ENCODE results near the gene TTC21B. TPM values are rescaled to one million over a fixed set of nuclear protein-coding genes. Genes with fewer than 3 reads are reported as not detected.

TTC21B gene
- total RNA-seq, 4 donors from 2014 or later: 12.1 to 73.2 (median 27.7) TPM

- Histone ChIP-seq H3K36me3 (peaks cover 43% of the 10 kb centered on the region), H3K9me3 (no peaks in the 10 kb centered on the region), H3K4me3 (no peak overlapping the region), H3K27me3 (no peaks in the 10 kb centered on the region), H3K4me1 (no peaks in the 10 kb centered on the region), H3K27ac (no peak overlapping the region)
- DNase-seq (ENCODE audit: low spot score in 2 of 2): no peak
- WGBS: 97% methylated on average over 1 of the region's 1 CpG
- TF ChIP-seq CTCF (IDR thresholded peaks at IDR 0.05) (no peak), POLR2A (IDR thresholded peaks at IDR 0.05) (no peak), EP300 (IDR thresholded peaks at IDR 0.05) (no peak), POLR2AphosphoS5 (IDR thresholded peaks at IDR 0.05) (no peak)
These were observed 11.7 kb downstream of the TTC21B start for GRCh38 chr2:165941827-165942226.

GRCh38 chr2:165938237-165938636, 15.3 kb downstream of the TTC21B start:
- 94% methylated on average over 1 of the region's 1 CpG for WGBS
- Histone ChIP-seq H3K27ac (no peak overlapping the region), H3K9me3 (no peaks in the 10 kb centered on the region), H3K36me3 (peaks cover 55% of the 10 kb centered on the region), H3K27me3 (no peaks in the 10 kb centered on the region), H3K4me1 (no peaks in the 10 kb centered on the region), H3K4me3 (no peak overlapping the region)
- no peak for DNase-seq (ENCODE audit: low spot score in 2 of 2)
- TF ChIP-seq EP300 (IDR thresholded peaks at IDR 0.05) (no peak), POLR2AphosphoS5 (IDR thresholded peaks at IDR 0.05) (no peak), CTCF (IDR thresholded peaks at IDR 0.05) (no peak), POLR2A (IDR thresholded peaks at IDR 0.05) (no peak)

- TF ChIP-seq POLR2A (IDR thresholded peaks at IDR 0.05): no peak
- TF ChIP-seq POLR2AphosphoS5 (IDR thresholded peaks at IDR 0.05): no peak
- no peak for TF ChIP-seq CTCF (IDR thresholded peaks at IDR 0.05)
- no peak for TF ChIP-seq EP300 (IDR thresholded peaks at IDR 0.05)
- H3K4me3 ChIP-seq: no peak overlapping the region
- DNase-seq (ENCODE audit: low spot score in 2 of 2): no peak
- no peaks in the 10 kb centered on the region for H3K9me3 ChIP-seq
- 96% methylated on average over 4 of the region's 4 CpGs for WGBS
- no peaks in the 10 kb centered on the region for H3K4me1 ChIP-seq
- no peaks in the 10 kb centered on the region for H3K27me3 ChIP-seq
- peaks cover 75% of the 10 kb centered on the region for H3K36me3 ChIP-seq
- no peak overlapping the region for H3K27ac ChIP-seq
These were observed 20.2 kb downstream of the TTC21B start for GRCh38 chr2:165933211-165933910.

- no peak overlapping the region for H3K27ac ChIP-seq
- H3K4me1 ChIP-seq: no peaks in the 10 kb centered on the region
- no peak overlapping the region for H3K4me3 ChIP-seq
- no peaks in the 10 kb centered on the region for H3K9me3 ChIP-seq
- no peak for DNase-seq (ENCODE audit: low spot score in 2 of 2)
- H3K36me3 ChIP-seq: peaks cover 60% of the 10 kb centered on the region
- TF ChIP-seq POLR2A (IDR thresholded peaks at IDR 0.05) (no peak), CTCF (IDR thresholded peaks at IDR 0.05) (no peak), EP300 (IDR thresholded peaks at IDR 0.05) (no peak), POLR2AphosphoS5 (IDR thresholded peaks at IDR 0.05) (no peak)
- H3K27me3 ChIP-seq: no peaks in the 10 kb centered on the region
- WGBS: 100% methylated on average over 1 of the region's 1 CpG
These were observed 25.8 kb downstream of the TTC21B start for GRCh38 chr2:165927774-165928173.

GRCh38 chr2:165927353-165927752, 26.2 kb downstream of the TTC21B start:
- Histone ChIP-seq H3K27ac (no peak overlapping the region), H3K4me3 (no peak overlapping the region), H3K27me3 (no peaks in the 10 kb centered on the region), H3K36me3 (peaks cover 60% of the 10 kb centered on the region), H3K9me3 (no peaks in the 10 kb centered on the region), H3K4me1 (no peaks in the 10 kb centered on the region)
- WGBS: 97% methylated on average over 1 of the region's 1 CpG
- DNase-seq (ENCODE audit: low spot score in 2 of 2): no peak
- TF ChIP-seq POLR2A (IDR thresholded peaks at IDR 0.05): no peak
- no peak for TF ChIP-seq EP300 (IDR thresholded peaks at IDR 0.05)
- no peak for TF ChIP-seq POLR2AphosphoS5 (IDR thresholded peaks at IDR 0.05)
- no peak for TF ChIP-seq CTCF (IDR thresholded peaks at IDR 0.05)

All from suprapubic skin (tissue), 4 donors.